WERI-Rb-1 (cell line): ENCODE results near the gene TSPAN13.

Source experiments
- DNase-seq: peaks from one replicate; pipeline ENCODE4 v3.0.0-alpha.2; 2020
- H3K27ac ChIP-seq: fragments of 250-450 bp; sonication (Bioruptor Pico); 2 replicates; pipeline ENCODE4 v1.5.1; 2020; ENCODE audit warnings: mild to moderate bottlenecking, moderate library complexity
- H3K27me3 ChIP-seq: fragments of 250-450 bp; sonication (Bioruptor Pico); 2 replicates; pipeline ENCODE4 v1.5.1; 2021; ENCODE audit warnings: mild to moderate bottlenecking, low read depth, moderate library complexity; ENCODE audit not compliant: insufficient read depth, severe bottlenecking
- H3K36me3 ChIP-seq: fragments of 250-450 bp; sonication (Bioruptor Pico); 2 replicates; pipeline ENCODE4 v1.5.1; 2020; ENCODE audit warnings: mild to moderate bottlenecking, moderate library complexity
- H3K4me3 ChIP-seq: 2 replicates; pipeline ENCODE4 v1.5.1; 2011; ENCODE audit warnings: low read depth, mild to moderate bottlenecking, control low read depth, low read length
- H3K9me3 ChIP-seq: fragments of 250-450 bp; sonication (Bioruptor Pico); 2 replicates; pipeline ENCODE4 v1.5.1; 2021; ENCODE audit warnings: mild to moderate bottlenecking, moderate library complexity; ENCODE audit not compliant: severe bottlenecking
- TF ChIP-seq, protein P1 (sequence below): IDR thresholded peaks from 2 replicates; pipeline ENCODE4 v1.5.1; 2011; ENCODE audit warnings: low read depth, mild to moderate bottlenecking, control low read depth, inconsistent platforms, low read length

The TSPAN13 gene

GRCh38 chr7:16712916-16713315, 40.6 kb upstream of the TSPAN13 start:
- TF ChIP-seq, protein P1, sequence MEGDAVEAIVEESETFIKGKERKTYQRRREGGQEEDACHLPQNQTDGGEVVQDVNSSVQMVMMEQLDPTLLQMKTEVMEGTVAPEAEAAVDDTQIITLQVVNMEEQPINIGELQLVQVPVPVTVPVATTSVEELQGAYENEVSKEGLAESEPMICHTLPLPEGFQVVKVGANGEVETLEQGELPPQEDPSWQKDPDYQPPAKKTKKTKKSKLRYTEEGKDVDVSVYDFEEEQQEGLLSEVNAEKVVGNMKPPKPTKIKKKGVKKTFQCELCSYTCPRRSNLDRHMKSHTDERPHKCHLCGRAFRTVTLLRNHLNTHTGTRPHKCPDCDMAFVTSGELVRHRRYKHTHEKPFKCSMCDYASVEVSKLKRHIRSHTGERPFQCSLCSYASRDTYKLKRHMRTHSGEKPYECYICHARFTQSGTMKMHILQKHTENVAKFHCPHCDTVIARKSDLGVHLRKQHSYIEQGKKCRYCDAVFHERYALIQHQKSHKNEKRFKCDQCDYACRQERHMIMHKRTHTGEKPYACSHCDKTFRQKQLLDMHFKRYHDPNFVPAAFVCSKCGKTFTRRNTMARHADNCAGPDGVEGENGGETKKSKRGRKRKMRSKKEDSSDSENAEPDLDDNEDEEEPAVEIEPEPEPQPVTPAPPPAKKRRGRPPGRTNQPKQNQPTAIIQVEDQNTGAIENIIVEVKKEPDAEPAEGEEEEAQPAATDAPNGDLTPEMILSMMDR: no peak

GRCh38 chr7:16715928-16716327, 37.6 kb upstream of the TSPAN13 start:
- Histone ChIP-seq H3K36me3 (no peaks in the 10 kb centered on the region), H3K27me3 (no peaks in the 10 kb centered on the region), H3K4me3 (no peak overlapping the region), H3K27ac (no peak overlapping the region), H3K9me3 (no peaks in the 10 kb centered on the region)
- DNase-seq: no peak
- TF ChIP-seq, protein P1: no peak

More at GRCh38 chr7:16712916-16713315, 40.6 kb upstream of the TSPAN13 start:
- H3K27ac ChIP-seq: no peak overlapping the region
- no peak for DNase-seq
- H3K9me3 ChIP-seq: no peaks in the 10 kb centered on the region
- no peak overlapping the region for H3K4me3 ChIP-seq
- peaks cover 4% of the 10 kb centered on the region for H3K36me3 ChIP-seq
- no peaks in the 10 kb centered on the region for H3K27me3 ChIP-seq

- Histone ChIP-seq H3K36me3 (no peaks in the 10 kb centered on the region), H3K27ac (no peak overlapping the region), H3K27me3 (no peaks in the 10 kb centered on the region), H3K4me3 (no peak overlapping the region), H3K9me3 (no peaks in the 10 kb centered on the region)
- TF ChIP-seq, protein P1: no peak
- DNase-seq: no peak
These were observed 35.4 kb upstream of the TSPAN13 start for GRCh38 chr7:16718111-16718656.

- TF ChIP-seq, protein P1: no peak
- no peaks in the 10 kb centered on the region for H3K9me3 ChIP-seq
These were observed 33.9 kb upstream of the TSPAN13 start for GRCh38 chr7:16719699-16720098.

DNA sequence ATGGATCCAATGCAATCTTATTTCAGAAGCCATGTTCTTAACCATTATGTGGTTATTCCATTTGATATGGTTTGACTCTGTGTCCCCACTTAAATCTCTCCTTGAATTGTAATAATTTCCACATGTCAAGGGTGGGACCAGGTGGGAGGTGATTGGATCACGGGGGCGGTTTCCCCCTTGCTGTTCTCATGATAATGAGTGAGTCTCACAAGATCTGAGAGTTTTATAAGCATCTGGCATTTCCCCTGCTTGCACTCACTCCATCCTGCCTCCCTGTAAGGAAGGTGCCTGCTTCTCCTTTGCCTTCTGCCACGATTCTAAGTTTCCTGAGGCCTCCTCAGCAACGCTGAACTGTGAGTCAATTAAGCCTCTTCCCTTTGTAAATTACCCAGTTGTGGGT, 32.0 kb upstream of the TSPAN13 start:
- TF ChIP-seq, protein P1: no peak
- Histone ChIP-seq H3K27me3 (no peaks in the 10 kb centered on the region), H3K4me3 (no peak overlapping the region), H3K27ac (no peak overlapping the region), H3K36me3 (no peaks in the 10 kb centered on the region), H3K9me3 (no peaks in the 10 kb centered on the region)
- no peak for DNase-seq

More at GRCh38 chr7:16719699-16720098, 33.9 kb upstream of the TSPAN13 start:
- no peak for DNase-seq
- Histone ChIP-seq H3K36me3 (no peaks in the 10 kb centered on the region), H3K27me3 (no peaks in the 10 kb centered on the region), H3K4me3 (no peak overlapping the region), H3K27ac (no peak overlapping the region)

DNA sequence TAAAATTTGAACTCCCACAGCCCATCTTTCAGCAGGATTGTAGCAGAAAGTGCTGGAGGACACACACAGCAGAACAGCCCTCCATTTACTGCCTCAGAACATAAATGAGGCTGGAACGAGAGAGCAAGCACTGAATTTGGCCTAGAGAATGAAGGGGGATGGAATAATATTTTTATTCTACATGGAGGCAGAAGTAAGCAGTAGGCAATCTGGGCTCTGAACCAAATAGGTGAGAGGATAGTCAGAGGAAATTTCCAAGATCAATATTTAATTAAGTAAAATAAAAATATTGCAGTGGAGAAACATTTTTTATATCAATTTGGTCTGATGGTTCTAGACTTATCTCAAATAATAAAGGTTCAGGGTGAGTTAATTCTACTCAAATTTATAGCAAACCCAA, 29.2 kb upstream of the TSPAN13 start:
- Histone ChIP-seq H3K27me3 (no peaks in the 10 kb centered on the region), H3K9me3 (no peaks in the 10 kb centered on the region), H3K36me3 (no peaks in the 10 kb centered on the region), H3K27ac (no peak overlapping the region), H3K4me3 (no peak overlapping the region)
- TF ChIP-seq, protein P1: no peak
- DNase-seq: no peak
